ENCODE measurements around the gene CEACAM4. TPM values are rescaled to one million over a fixed set of nuclear protein-coding genes. Genes with fewer than 3 reads are reported as not detected.
A peak's percentile ranks its signal among the peaks of the same experiment; 100 is the strongest.

Gene CEACAM4
- total RNA-seq, 3 donors from 2014 or later, result 0.25 to 1.2 TPM; not detected in 1

DNA sequence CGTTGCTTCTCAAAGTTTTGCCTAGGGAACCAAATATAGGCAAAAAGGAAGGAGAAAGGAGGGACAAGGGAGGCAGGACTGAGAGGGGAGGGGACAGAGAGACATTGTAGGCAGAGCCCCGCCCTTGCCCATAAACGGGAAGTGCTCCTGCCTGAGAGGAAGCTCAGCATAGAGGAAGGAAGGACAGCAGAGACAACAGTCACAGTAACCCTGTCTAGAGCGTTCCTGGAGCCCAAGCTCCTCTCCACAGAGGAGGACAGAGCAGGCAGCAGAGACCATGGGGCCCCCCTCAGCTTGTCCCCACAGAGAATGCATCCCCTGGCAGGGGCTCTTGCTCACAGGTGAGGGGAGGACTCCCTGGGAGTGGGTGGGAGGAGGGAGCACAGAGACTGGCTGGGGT, 50.9 kb downstream of the CEACAM4 start, which contains the start of gene CEACAM21:
CEACAM21 (plus strand) TSS at position 169 of the 400 bp plus-strand sequence; CDS start at position 278, 109 bp downstream.
- peaks cover 3% of the 10 kb centered on the region for H3K9me3 ChIP-seq
- H3K4me3 ChIP-seq, result no peak within 1 kb of the TSS
- peak; percentile 97 for ATAC-seq
- TF ChIP-seq CTCF (IDR thresholded peaks at IDR 0.05), result no peak
- intact Hi-C loops (cut with DNase I, micrococcal nuclease), result loop anchor here in 1 of 2 donors (10.0 kb wide), 1 partner anchor 321 kb away; no protein-coding TSS in a partner anchor
- DNase-seq, result peak; percentile 48 to 73 (median 67)
- H3K4me1 ChIP-seq (ENCODE audit: low read depth), result no peaks in the 10 kb centered on the region
- no peaks in the 10 kb centered on the region for H3K36me3 ChIP-seq (ENCODE audit: low read depth)

- intact Hi-C loops (cut with DNase I, micrococcal nuclease), result loop anchor here (5.0 to 10.0 kb wide), 2 partner anchors 123 to 316 kb away; no protein-coding TSS in a partner anchor
- peak; percentile 81 to 92 (median 84) for DNase-seq
- Histone ChIP-seq H3K4me1 (ENCODE audit: low read depth) (no peaks in the 10 kb centered on the region), H3K9me3 (no peaks in the 10 kb centered on the region), H3K4me3 (no peak overlapping the region), H3K36me3 (ENCODE audit: low read depth) (no peaks in the 10 kb centered on the region)
- peak; percentile 96 for ATAC-seq
- TF ChIP-seq CTCF (IDR thresholded peaks at IDR 0.05), result peak; percentile 78
Observed at GRCh38 chr19:41570639-41571112, 56.2 kb downstream of the CEACAM4 start.

DNA sequence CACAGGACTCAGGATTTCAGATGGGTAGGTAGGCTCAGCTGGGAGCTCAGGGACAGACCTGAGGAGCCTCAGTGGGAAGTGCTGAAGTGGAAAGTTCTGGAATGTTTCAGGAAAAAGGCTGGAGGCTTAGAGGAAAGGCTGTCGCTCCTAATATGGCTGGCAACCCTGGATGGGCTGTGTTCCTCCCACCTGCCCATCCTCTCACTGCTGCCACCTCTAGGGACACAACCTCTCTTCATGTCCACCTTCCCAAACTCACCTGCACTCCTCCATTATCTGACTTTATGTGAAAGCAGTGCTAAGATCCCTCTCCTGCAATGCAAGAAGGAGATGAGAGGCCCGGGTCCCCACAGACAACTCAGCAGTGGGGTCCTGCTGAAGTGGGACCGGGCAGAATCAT, 56.7 kb downstream of the CEACAM4 start:
- no peaks in the 10 kb centered on the region for H3K36me3 ChIP-seq (ENCODE audit: low read depth)
- ATAC-seq (peak; percentile 9), DNase-seq (no peak)
- no peak overlapping the region for H3K4me3 ChIP-seq
- no peak for TF ChIP-seq CTCF (IDR thresholded peaks at IDR 0.05)
- intact Hi-C loops (cut with DNase I, micrococcal nuclease), result loop anchor here (5.0 to 10.0 kb wide), 2 partner anchors 123 to 315 kb away; no protein-coding TSS in a partner anchor
- no peaks in the 10 kb centered on the region for H3K4me1 ChIP-seq (ENCODE audit: low read depth)
- H3K9me3 ChIP-seq, result no peaks in the 10 kb centered on the region

DNA sequence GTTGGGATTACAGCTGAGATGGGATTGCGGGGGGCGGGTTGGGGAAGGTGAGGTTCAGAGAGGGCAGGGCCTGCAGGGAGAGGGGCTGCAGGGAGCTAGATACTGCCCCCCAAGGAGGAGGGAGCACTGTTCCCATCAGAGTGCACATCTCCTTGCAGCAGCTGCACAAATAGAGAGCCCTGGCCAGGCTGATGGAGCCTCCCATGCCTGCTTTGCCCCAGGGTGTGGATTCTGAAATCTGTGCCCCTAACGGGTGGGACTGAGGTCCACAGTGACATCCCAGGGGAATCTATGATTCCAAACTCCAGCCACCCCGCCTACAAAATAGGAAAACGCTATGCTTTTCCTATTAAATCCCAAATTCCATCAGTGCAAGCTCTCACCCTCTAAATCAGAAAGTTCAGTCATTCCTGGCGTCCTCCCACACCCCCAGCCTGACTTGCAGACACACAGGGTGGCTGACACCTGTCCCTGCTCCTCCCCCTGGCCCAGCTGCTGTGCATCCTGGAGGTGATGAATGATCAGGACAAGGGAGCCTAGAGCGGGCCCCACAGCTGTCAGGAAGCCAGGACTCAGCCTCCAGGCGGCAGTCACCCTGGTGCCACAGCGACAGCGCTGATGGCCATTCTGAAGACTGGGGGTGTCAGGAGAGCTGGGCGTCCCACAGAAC, 57.3 kb downstream of the CEACAM4 start:
- intact Hi-C loops (cut with DNase I, micrococcal nuclease), result loop anchor here (5.0 to 10.0 kb wide), 3 partner anchors 115 to 315 kb away; no protein-coding TSS in a partner anchor
- H3K36me3 ChIP-seq (ENCODE audit: low read depth), result no peaks in the 10 kb centered on the region
- H3K4me3 ChIP-seq, result no peak overlapping the region
- ATAC-seq, result no peak
- no peak for DNase-seq
- no peak for TF ChIP-seq CTCF (IDR thresholded peaks at IDR 0.05)
- no peaks in the 10 kb centered on the region for H3K9me3 ChIP-seq
- H3K4me1 ChIP-seq (ENCODE audit: low read depth), result no peaks in the 10 kb centered on the region

Other genes with a start within 250 kb of the CEACAM4 start
- gene EXOSC5, start 229.7 kb downstream of the CEACAM4 start, total RNA-seq, result 10 to 100 TPM; 12.5 to 16.4 (median 13.3) TPM
- gene BCKDHA, start 229.3 kb downstream of the CEACAM4 start, total RNA-seq, result 10 to 100 TPM; 16.6 to 22.5 (median 17.3) TPM
- 10 to 100 TPM; 28.8 to 69.4 (median 34.3) TPM for gene B3GNT8, start 199.7 kb downstream of the CEACAM4 start, total RNA-seq
- gene DMAC2, start 187.2 kb downstream of the CEACAM4 start, total RNA-seq, result 10 to 100 TPM; 38.9 to 61.0 (median 47.5) TPM
- gene ERICH4, start 183.9 kb downstream of the CEACAM4 start, total RNA-seq, result not detected
- gene CEACAM21, start 50.9 kb downstream of the CEACAM4 start, total RNA-seq, result 1 to 10 TPM; 1.4 to 2.1 (median 1.9) TPM
- 1,000 to 10,000 TPM in 2 of 3 donors, 100 to 1,000 TPM in 1; 753 to 3,639 (median 2,117) TPM for gene CEACAM7, start 61.2 kb upstream of the CEACAM4 start, total RNA-seq
- gene CEACAM5, start 81.6 kb upstream of the CEACAM4 start, total RNA-seq, result 1,000 to 10,000 TPM; 2,069 to 7,240 (median 3,325) TPM
- 1,000 to 10,000 TPM in 1 of 3 donors, 100 to 1,000 TPM in 2; 249 to 1,767 (median 431) TPM for gene CEACAM6, start 128.5 kb upstream of the CEACAM4 start, total RNA-seq
- gene CEACAM3, start 169.5 kb upstream of the CEACAM4 start, total RNA-seq, result 1 to 10 TPM; 2.5 to 4.5 (median 3.9) TPM
- gene LYPD4, start 217.6 kb upstream of the CEACAM4 start, total RNA-seq, result not detected
- gene DMRTC2, start 218.0 kb upstream of the CEACAM4 start, total RNA-seq, result not detected
- 1,000 to 10,000 TPM; 1,251 to 1,696 (median 1,572) TPM for gene RPS19, start 233.2 kb upstream of the CEACAM4 start, total RNA-seq

Data from mucosa of descending colon (tissue), 3 donors.